PC-3 (cell line): Measurements from ENCODE around the gene QRFPR.

Experiments used
- EZH2 ChIP-seq: fragments of 300-600 bp; sonication (generic); IDR thresholded peaks from one replicate; pipeline ENCODE4 v1.6.1; 2017; ENCODE audit warnings: antibody characterized with exemption, mild to moderate bottlenecking, low read length; ENCODE audit not compliant: unreplicated experiment
- EZH2phosphoT487 ChIP-seq: fragments of 300-600 bp; sonication (generic); IDR thresholded peaks from 2 replicates; pipeline ENCODE4 v1.6.1; 2018; ENCODE audit warnings: mild to moderate bottlenecking, antibody characterized with exemption, low read length, borderline replicate concordance
- TF ChIP-seq, protein P1 (sequence below): fragments of 300-600 bp; sonication (generic); conservative IDR thresholded peaks from 2 replicates; pipeline ENCODE4 v1.5.1; 2017; ENCODE audit warnings: antibody characterized with exemption, low read depth, mild to moderate bottlenecking, low read length

DNA sequence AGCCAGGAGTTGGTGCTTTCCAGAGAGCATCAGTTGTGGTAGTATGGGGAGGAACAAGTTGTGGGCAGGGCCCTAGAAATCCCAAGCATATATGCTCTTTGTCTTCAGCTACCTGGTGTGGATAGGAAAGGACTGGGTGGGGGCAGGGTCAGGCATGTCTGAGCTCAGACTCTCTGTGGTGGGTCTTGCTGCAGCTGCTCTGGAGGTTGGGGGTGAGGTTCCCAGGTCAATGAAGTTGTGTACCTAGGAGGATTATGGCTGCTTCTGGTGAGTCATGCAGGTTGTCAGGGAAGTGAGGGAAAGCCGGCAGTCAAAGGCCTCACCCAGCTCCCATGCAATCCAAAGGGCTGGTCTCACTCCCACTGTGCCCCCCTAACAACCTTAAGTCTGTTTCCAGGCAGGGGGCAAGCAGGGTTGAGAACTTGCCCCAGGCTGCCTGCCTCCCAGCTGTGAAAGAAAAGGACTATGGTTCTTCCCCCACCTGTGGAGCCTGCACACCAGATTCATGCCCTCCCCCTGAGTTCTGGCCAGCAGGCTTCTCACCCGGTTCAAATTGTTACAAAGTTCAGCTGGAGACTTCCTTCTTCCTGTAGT lies 30.4 kb upstream of the QRFPR start:
- TF ChIP-seq, protein P1, sequence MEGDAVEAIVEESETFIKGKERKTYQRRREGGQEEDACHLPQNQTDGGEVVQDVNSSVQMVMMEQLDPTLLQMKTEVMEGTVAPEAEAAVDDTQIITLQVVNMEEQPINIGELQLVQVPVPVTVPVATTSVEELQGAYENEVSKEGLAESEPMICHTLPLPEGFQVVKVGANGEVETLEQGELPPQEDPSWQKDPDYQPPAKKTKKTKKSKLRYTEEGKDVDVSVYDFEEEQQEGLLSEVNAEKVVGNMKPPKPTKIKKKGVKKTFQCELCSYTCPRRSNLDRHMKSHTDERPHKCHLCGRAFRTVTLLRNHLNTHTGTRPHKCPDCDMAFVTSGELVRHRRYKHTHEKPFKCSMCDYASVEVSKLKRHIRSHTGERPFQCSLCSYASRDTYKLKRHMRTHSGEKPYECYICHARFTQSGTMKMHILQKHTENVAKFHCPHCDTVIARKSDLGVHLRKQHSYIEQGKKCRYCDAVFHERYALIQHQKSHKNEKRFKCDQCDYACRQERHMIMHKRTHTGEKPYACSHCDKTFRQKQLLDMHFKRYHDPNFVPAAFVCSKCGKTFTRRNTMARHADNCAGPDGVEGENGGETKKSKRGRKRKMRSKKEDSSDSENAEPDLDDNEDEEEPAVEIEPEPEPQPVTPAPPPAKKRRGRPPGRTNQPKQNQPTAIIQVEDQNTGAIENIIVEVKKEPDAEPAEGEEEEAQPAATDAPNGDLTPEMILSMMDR = no peak
- TF ChIP-seq EZH2 = no peak
- TF ChIP-seq EZH2phosphoT487 = no peak
